Measurements from ENCODE around the gene COX4I2. TPM values are rescaled to one million over a fixed set of nuclear protein-coding genes. Genes with fewer than 3 reads are reported as not detected.
"Not testable (repeated sequence)": the region's sequence is repeated elsewhere in the genome, so short reads cannot be mapped to it uniquely, and the experiment has no call there.

The COX4I2 gene
- total RNA-seq, 1 donor from 2014 or later = not detected

DNA sequence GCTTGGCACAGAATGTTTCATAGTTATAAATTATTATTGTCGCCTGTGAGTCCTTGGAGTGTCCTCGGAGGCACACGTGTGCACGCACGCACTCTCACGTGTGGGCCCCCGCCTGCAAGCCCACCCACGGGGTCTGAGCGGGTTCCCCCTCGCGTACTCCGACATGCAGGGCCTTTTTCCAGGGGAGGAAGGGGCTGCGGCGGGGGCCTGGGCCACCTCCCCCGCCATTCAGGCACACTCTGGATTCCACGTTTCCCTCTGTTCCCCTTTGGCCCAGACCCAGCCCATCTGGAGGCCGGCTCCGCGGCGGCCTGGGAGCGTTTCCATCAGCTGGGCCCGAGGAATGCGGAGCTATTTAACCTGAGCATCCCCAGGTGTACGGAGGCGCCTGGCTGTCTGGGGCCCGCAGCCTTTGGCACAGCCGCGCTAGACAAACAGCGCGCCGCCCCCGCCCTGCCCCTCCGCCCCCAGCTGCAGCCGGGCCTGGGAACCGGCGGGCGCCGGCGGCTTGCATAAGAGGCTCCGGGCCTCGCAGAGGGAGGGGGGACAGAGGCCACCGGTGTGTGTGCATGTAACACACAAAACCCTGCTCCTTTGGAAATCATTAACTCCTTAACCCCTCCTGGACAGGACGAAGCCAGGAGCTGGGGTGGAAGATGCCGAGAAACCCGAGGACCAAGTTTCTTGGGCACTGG, 29.3 kb upstream of the COX4I2 start:
- peaks cover 42% of the 10 kb centered on the region for H3K4me1 Mint-ChIP-seq (ENCODE audit: unreplicated experiment)

DNA sequence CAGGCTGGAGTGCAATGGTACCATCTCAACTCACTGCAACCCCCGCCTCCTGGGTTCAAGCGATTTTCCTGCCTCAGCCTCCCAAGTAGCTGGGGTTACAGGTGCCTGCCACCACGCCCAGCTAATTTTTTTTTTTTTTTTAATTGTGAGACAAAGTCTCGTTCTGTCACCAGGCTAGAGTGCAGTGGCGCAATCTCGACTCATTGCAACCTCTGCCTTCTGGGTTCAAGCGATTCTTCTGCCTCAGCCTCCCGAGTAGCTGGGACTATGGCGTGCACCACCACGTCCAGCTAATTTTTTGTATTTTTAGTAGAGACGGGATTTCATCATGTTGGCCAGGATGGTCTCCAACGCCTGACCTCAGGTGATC, 25.5 kb upstream of the COX4I2 start:
- not testable (repeated sequence) for H3K9me3 Mint-ChIP-seq (ENCODE audit: unreplicated experiment); H3K4me3 Mint-ChIP-seq (ENCODE audit: unreplicated experiment); H3K36me3 Mint-ChIP-seq (ENCODE audit: unreplicated experiment); H3K27ac Mint-ChIP-seq (ENCODE audit: unreplicated experiment); DNase-seq (ENCODE audit: extremely low spot score, unreplicated experiment); H3K27me3 Mint-ChIP-seq (ENCODE audit: unreplicated experiment)
- H3K4me1 Mint-ChIP-seq (ENCODE audit: unreplicated experiment) = peaks cover 14% of the 10 kb centered on the region

More for the DNA sequence above, 29.3 kb upstream of the COX4I2 start:
- Mint-ChIP-seq H3K27me3 (ENCODE audit: unreplicated experiment) (no peaks in the 10 kb centered on the region), H3K4me3 (ENCODE audit: unreplicated experiment) (no peak overlapping the region), H3K27ac (ENCODE audit: unreplicated experiment) (peak overlapping the region; percentile 34), H3K9me3 (ENCODE audit: unreplicated experiment) (no peaks in the 10 kb centered on the region), H3K36me3 (ENCODE audit: unreplicated experiment) (no peaks in the 10 kb centered on the region)
- TF ChIP-seq, protein P1, sequence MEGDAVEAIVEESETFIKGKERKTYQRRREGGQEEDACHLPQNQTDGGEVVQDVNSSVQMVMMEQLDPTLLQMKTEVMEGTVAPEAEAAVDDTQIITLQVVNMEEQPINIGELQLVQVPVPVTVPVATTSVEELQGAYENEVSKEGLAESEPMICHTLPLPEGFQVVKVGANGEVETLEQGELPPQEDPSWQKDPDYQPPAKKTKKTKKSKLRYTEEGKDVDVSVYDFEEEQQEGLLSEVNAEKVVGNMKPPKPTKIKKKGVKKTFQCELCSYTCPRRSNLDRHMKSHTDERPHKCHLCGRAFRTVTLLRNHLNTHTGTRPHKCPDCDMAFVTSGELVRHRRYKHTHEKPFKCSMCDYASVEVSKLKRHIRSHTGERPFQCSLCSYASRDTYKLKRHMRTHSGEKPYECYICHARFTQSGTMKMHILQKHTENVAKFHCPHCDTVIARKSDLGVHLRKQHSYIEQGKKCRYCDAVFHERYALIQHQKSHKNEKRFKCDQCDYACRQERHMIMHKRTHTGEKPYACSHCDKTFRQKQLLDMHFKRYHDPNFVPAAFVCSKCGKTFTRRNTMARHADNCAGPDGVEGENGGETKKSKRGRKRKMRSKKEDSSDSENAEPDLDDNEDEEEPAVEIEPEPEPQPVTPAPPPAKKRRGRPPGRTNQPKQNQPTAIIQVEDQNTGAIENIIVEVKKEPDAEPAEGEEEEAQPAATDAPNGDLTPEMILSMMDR (IDR thresholded peaks at IDR 0.05) = no peak
- no peak for DNase-seq (ENCODE audit: extremely low spot score, unreplicated experiment)

DNA sequence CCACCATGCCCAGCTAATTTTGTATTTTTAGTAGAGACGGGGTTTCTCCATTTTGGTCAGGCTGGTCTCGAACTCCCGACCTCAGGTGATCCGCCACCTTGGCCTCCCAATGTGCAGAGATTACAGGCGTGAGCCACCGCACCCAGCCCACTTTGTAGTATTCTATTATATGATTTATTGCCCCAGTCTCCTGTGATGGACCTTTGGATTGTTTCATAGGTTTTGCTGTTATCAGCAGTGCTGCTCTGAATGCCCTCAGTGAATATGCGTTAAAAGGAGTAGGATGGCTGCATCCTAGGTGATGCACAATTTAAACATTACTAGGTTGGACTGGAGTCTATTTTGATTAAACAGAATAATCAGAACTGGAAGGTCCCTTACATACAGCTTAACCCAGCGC, 22.3 kb upstream of the COX4I2 start:
- no peak overlapping the region for H3K4me3 Mint-ChIP-seq (ENCODE audit: unreplicated experiment)

DNA sequence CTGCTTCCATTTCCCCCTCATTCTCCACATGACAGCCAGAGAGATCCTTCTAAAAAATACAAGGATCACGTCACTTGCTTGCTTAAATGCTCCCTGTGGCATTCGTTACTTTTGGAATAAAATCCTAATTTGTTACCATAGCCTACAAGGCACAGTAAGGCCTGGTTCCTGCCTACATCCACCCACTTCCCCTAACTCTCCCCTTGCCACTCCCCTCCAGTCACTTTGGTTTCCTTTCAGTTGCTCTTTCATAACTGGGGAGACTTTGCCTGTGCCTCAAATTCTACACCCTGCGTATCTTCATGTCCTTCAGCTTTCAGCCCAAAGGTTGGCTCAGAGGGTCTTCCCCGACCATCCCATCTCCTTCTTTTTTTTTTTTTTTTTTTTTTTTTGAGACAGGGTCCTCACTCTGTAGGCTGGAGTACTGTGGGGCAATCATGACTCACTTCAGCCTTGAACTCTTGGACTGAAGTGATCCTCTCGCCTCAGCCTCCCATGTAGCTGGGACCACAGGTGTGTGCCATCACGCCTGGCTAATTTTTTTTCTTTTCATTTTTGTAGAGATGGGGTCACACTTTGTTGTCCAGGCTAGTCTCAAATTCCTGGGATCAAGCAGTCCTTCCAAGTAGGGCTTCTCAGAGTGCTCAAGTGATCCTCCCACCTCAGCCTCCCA, 20.1 kb upstream of the COX4I2 start:
- Mint-ChIP-seq H3K4me3 (ENCODE audit: unreplicated experiment) (no peak overlapping the region), H3K27ac (ENCODE audit: unreplicated experiment) (no peak overlapping the region), H3K27me3 (ENCODE audit: unreplicated experiment) (peaks cover 10% of the 10 kb centered on the region), H3K9me3 (ENCODE audit: unreplicated experiment) (no peaks in the 10 kb centered on the region), H3K36me3 (ENCODE audit: unreplicated experiment) (no peaks in the 10 kb centered on the region), H3K4me1 (ENCODE audit: unreplicated experiment) (peaks cover 12% of the 10 kb centered on the region)
- TF ChIP-seq, protein P1 (IDR thresholded peaks at IDR 0.05) = no peak
- no peak for DNase-seq (ENCODE audit: extremely low spot score, unreplicated experiment)

More for the DNA sequence above, 22.3 kb upstream of the COX4I2 start:
- TF ChIP-seq, protein P1 (IDR thresholded peaks at IDR 0.05) = no peak
- Mint-ChIP-seq H3K9me3 (ENCODE audit: unreplicated experiment) (no peaks in the 10 kb centered on the region), H3K27ac (ENCODE audit: unreplicated experiment) (no peak overlapping the region), H3K36me3 (ENCODE audit: unreplicated experiment) (no peaks in the 10 kb centered on the region), H3K4me1 (ENCODE audit: unreplicated experiment) (peaks cover 2% of the 10 kb centered on the region), H3K27me3 (ENCODE audit: unreplicated experiment) (peaks cover 10% of the 10 kb centered on the region)
- no peak for DNase-seq (ENCODE audit: extremely low spot score, unreplicated experiment)

DNA sequence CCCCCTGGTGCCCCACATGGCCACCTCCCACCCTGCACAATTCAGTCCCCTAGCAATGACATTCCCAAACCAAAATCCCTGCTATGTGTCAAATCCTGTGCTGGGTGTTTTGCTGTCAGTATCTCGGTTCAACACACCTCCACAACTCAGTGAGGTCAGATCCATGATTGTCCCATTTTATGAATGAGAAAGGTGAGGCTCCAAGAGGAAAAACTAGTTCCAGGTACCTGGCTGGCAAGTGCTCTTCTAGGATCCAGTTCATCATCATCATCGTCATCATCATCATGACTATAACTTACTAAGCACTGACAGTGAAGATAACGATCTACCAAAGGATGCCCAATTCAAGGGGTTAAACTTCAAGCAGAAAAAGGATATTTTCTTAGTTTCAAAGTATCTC, 17.5 kb upstream of the COX4I2 start:
- Mint-ChIP-seq H3K9me3 (ENCODE audit: unreplicated experiment) (no peaks in the 10 kb centered on the region), H3K27me3 (ENCODE audit: unreplicated experiment) (peaks cover 9% of the 10 kb centered on the region), H3K36me3 (ENCODE audit: unreplicated experiment) (no peaks in the 10 kb centered on the region), H3K4me3 (ENCODE audit: unreplicated experiment) (no peak overlapping the region), H3K4me1 (ENCODE audit: unreplicated experiment) (peaks cover 13% of the 10 kb centered on the region), H3K27ac (ENCODE audit: unreplicated experiment) (no peak overlapping the region)
- no peak for DNase-seq (ENCODE audit: extremely low spot score, unreplicated experiment)
- TF ChIP-seq, protein P1 (IDR thresholded peaks at IDR 0.05) = no peak

DNA sequence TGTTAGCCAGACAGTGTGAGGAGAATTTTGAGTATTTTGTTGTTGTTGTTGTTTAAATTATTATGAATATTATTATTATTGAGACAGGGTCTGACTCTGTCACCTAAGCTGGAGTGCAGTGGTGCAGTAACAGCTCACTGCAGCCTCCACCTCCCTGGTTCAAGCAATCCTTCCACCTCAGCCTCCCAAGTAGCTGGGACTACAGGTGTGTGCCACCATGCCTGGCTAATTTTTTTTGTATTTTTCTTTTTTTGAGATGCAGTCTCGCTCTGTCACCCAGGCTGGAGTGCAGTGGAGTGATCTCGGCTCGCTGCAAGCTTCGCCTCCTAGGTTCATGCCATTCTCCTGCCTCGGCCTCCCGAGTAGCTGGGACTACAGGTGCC, 14.6 kb upstream of the COX4I2 start:
- not testable (repeated sequence) for H3K27me3 Mint-ChIP-seq (ENCODE audit: unreplicated experiment); H3K4me3 Mint-ChIP-seq (ENCODE audit: unreplicated experiment); H3K27ac Mint-ChIP-seq (ENCODE audit: unreplicated experiment); H3K36me3 Mint-ChIP-seq (ENCODE audit: unreplicated experiment); DNase-seq (ENCODE audit: extremely low spot score, unreplicated experiment); H3K9me3 Mint-ChIP-seq (ENCODE audit: unreplicated experiment)
- H3K4me1 Mint-ChIP-seq (ENCODE audit: unreplicated experiment) = peaks cover 13% of the 10 kb centered on the region

DNA sequence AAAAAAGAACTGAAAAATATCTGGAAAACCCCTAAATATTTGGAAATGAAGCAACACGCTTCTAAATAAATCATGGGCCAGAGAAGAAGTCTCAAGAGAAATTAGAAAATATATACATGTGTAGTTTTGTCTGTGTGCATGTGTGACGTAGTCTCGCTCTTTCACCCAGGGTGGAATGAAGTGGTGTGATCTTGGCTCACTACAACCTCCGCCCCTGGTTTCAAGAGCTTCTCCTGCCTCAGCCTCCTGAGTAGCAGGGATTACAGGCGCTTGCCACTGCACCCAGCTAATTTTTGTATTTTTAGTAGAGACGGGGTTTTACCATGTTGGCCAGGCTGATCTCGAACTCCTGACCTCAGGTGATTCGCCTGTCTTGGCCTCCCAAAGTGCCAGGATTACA, 11.2 kb upstream of the COX4I2 start:
- not testable (repeated sequence) for H3K27ac Mint-ChIP-seq (ENCODE audit: unreplicated experiment); DNase-seq (ENCODE audit: extremely low spot score, unreplicated experiment); H3K36me3 Mint-ChIP-seq (ENCODE audit: unreplicated experiment); H3K9me3 Mint-ChIP-seq (ENCODE audit: unreplicated experiment); H3K4me1 Mint-ChIP-seq (ENCODE audit: unreplicated experiment); H3K27me3 Mint-ChIP-seq (ENCODE audit: unreplicated experiment); H3K4me3 Mint-ChIP-seq (ENCODE audit: unreplicated experiment)

DNA sequence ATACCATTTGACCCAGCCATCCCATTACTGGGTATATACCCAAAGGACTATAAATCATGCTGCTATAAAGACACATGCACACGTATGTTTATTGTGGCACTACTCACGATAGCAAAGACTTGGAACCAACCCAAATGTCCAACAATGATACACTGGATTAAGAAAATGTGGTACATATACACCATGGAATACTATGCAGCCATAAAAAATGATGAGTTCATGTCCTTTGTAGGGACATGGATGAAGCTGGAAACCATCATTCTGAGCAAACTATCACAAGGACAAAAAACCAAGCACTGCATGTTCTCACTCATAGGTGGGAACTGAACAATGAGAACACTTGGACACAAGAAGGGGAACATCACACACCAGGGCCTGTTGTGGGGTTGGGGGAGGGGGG, 9.7 kb upstream of the COX4I2 start:
- not testable (repeated sequence) for H3K27ac Mint-ChIP-seq (ENCODE audit: unreplicated experiment); DNase-seq (ENCODE audit: extremely low spot score, unreplicated experiment); H3K27me3 Mint-ChIP-seq (ENCODE audit: unreplicated experiment); H3K4me1 Mint-ChIP-seq (ENCODE audit: unreplicated experiment); H3K36me3 Mint-ChIP-seq (ENCODE audit: unreplicated experiment); H3K4me3 Mint-ChIP-seq (ENCODE audit: unreplicated experiment); H3K9me3 Mint-ChIP-seq (ENCODE audit: unreplicated experiment)

Measured in osteocyte (in vitro differentiated cells).